T follicular helper cell (primary cell): Measurements from ENCODE around the gene KPNA2.
"Not testable (repeated sequence)": the region's sequence is repeated elsewhere in the genome, so short reads cannot be mapped to it uniquely, and the experiment has no call there.

Experiments
- DNase-seq: peaks from one replicate; pipeline ENCODE4 v3.0.0-alpha.2; 2020; ENCODE audit warnings: low read depth

Gene KPNA2

GRCh38 chr17:68057531-68057952, 22.0 kb downstream of the KPNA2 start:
- peak; percentile 24 for DNase-seq

GRCh38 chr17:68060336-68060735, 24.8 kb downstream of the KPNA2 start:
- DNase-seq: no peak

GRCh38 chr17:68061512-68062313, 26.2 kb downstream of the KPNA2 start:
- DNase-seq: no peak

- not testable (repeated sequence) for DNase-seq
Observed at GRCh38 chr17:68065366-68065765, 29.8 kb downstream of the KPNA2 start.

GRCh38 chr17:68068512-68068911, 33.0 kb downstream of the KPNA2 start:
- DNase-seq: not testable (repeated sequence)

- not testable (repeated sequence) for DNase-seq
Observed at GRCh38 chr17:68070582-68071444, 35.3 kb downstream of the KPNA2 start.

GRCh38 chr17:68074279-68074678, 38.7 kb downstream of the KPNA2 start:
- DNase-seq: no peak

GRCh38 chr17:68075953-68076607, 40.5 kb downstream of the KPNA2 start:
- not testable (repeated sequence) for DNase-seq

GRCh38 chr17:68077498-68077897, 42.0 kb downstream of the KPNA2 start:
- not testable (repeated sequence) for DNase-seq

- DNase-seq: no peak
Observed at GRCh38 chr17:68080411-68081150, 45.0 kb downstream of the KPNA2 start.

GRCh38 chr17:68081305-68082265, 46.0 kb downstream of the KPNA2 start:
- DNase-seq: not testable (repeated sequence)

- no peak for DNase-seq
Observed at GRCh38 chr17:68085771-68086381, 50.3 kb downstream of the KPNA2 start.

- not testable (repeated sequence) for DNase-seq
Observed at GRCh38 chr17:68086666-68087065, 51.1 kb downstream of the KPNA2 start.

GRCh38 chr17:68087131-68087623, 51.6 kb downstream of the KPNA2 start:
- DNase-seq: not testable (repeated sequence)

GRCh38 chr17:68087851-68088250, 52.3 kb downstream of the KPNA2 start:
- DNase-seq: no peak

GRCh38 chr17:68089881-68090280, 54.3 kb downstream of the KPNA2 start:
- DNase-seq: no peak

GRCh38 chr17:68094481-68095078, 59.0 kb downstream of the KPNA2 start:
- DNase-seq: no peak

- no peak for DNase-seq
Observed at GRCh38 chr17:68095205-68095811, 59.8 kb downstream of the KPNA2 start.

GRCh38 chr17:68096111-68096510, 60.6 kb downstream of the KPNA2 start:
- DNase-seq: no peak
